HG03354 (cell line): Measurements from ENCODE around the gene LHFPL5.

Source experiments
- ATAC-seq: cut with Tn5 transposase; IDR thresholded peaks from one replicate; pipeline ENCODE4 v1.9.1; 2021; ENCODE audit warnings: mild to moderate bottlenecking; ENCODE audit not compliant: unreplicated experiment, poor library complexity, severe bottlenecking

The LHFPL5 gene

DNA sequence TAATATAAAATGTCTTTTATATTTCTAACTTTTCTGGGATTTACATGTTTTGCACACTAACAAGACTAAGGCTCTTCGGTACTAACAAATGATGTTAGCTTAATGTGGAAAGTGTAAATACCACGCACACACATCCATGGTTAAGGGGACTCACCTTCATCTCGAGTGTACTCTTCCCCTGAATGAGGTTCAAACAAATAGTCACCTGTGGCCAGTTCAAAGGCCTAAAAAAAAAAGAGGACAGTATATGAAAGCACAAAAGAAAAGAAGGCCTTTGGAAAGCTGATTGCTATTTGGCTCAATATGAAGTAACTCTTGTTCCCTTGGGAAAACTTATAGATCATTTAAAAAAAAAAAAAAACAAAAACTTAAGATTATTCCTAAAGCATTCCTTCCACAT lies 37.2 kb downstream of the LHFPL5 start:
- no peak for ATAC-seq

- ATAC-seq = no peak
These were observed 39.1 kb downstream of the LHFPL5 start for GRCh38 chr6:35844290-35844689.

GRCh38 chr6:35850208-35850607 lies 45.1 kb downstream of the LHFPL5 start:
- ATAC-seq = no peak

DNA sequence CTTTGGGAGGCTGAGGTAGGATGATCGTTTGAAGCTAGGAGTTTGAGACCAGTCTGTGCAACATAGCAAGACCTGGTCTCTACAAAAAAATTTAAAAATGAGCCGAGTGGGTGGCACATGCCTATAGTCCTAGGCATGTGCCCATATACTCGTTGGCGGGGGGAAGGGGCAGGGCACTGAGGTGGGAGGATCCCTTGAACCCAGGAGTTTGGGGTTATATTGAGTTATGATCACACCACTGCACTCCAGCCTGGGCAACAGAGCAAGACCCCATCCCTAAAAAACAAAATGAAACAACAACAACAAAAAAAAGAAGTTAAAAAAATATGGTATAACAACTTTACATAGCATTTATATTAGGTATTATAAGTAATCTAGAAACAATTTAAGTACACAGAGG lies 47.8 kb downstream of the LHFPL5 start:
- ATAC-seq = no peak

DNA sequence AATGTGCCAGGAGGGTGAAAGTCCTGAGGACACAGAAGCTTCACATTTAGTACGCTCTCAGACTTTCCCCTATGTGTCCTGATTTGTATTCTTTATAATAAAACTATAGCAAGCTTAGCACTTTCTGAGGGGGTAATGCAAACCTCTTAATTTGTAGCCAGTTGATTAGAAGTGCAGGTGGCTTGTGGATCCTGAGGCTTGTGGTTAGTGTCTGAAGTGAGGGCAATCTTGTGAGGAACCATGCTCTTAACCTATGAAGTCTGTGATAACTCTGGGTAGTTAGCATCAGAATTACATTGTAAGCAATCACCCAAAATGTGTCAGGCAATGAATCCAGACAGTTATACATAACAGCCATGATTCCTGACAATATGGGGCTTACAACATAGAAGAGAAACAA lies 51.1 kb downstream of the LHFPL5 start:
- no peak for ATAC-seq

DNA sequence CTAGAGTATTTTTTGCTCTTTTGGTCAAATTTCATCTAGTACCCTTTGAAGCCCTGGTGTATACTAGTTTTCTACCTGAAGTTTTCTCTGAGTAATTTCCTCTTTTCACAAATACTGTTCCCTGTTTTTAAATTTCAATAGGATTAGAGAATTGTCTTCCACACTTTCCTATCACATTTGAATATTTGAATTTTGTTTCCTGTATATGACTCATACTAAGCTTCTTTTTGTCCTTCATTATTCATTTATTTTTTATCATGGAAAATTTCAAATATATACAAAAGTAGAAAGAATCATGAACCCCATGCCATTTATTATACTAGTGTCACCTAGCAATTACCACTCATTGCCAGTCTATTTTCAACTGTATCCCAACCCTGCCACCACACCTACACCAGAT lies 52.7 kb downstream of the LHFPL5 start:
- no peak for ATAC-seq

DNA sequence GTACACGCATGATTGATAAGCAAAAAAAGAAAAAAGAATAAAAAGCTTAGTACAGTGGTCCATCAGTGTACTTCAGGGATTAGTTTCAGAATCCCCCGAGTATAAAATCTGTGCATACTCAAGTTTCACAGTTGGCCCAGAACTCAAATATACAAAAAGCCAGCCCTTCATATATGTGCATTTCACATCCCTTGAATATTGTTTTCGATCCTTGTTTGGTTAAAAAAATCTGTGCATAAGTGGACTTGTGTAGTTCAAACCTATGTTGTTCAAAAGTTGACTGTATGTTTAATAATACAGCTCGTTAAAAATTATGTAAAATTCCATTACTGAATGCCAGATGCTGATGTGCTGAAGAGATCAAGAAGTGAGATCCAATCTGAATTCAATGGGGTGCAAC lies 54.2 kb downstream of the LHFPL5 start:
- no peak for ATAC-seq
